Spinal cord (tissue), 10 donors: ENCODE measurements around the gene HS3ST6. TPM values are rescaled to one million over a fixed set of nuclear protein-coding genes. Genes with fewer than 3 reads are reported as not detected.
"Not testable (repeated sequence)": the region's sequence is repeated elsewhere in the genome, so short reads cannot be mapped to it uniquely, and the experiment has no call there.

Experiments used
- DNase-seq, 6 donors: peaks; one replicate each; pipeline versions ENCODE4 v3.0.0 to v3.0.0-alpha.2; 2013 to 2015; ENCODE audit warnings: low spot score in 6 of 6, low read depth in 4 of 6
- H3K27ac ChIP-seq: one replicate; pipeline ENCODE4 v1.5.1; 2013; ENCODE audit warnings: low read depth, low read length, control low read depth
- H3K27me3 ChIP-seq: one replicate; pipeline ENCODE4 v1.6.1; 2013; ENCODE audit warnings: low read length; ENCODE audit not compliant: control insufficient read depth, insufficient read depth
- H3K36me3 ChIP-seq: one replicate; pipeline ENCODE4 v1.6.1; 2013; ENCODE audit warnings: low read length; ENCODE audit not compliant: control insufficient read depth, insufficient read depth
- H3K4me1 ChIP-seq: one replicate; pipeline ENCODE4 v1.6.1; 2013; ENCODE audit warnings: low read length; ENCODE audit not compliant: control insufficient read depth, insufficient read depth
- H3K4me3 ChIP-seq: one replicate; pipeline ENCODE4 v1.5.1; 2013; ENCODE audit warnings: low read depth, low read length, control low read depth
- H3K9me3 ChIP-seq: one replicate; pipeline ENCODE4 v1.6.1; 2013; ENCODE audit warnings: low read length; ENCODE audit not compliant: control insufficient read depth, insufficient read depth
- WGBS: methylation state at CpG from one replicate; pipeline ENCODE4 v1.1.5; 2013; ENCODE audit warnings: missing lambda C conversion rate; ENCODE audit not compliant: insufficient coverage; 5-methylcytosine and 5-hydroxymethylcytosine counted together
- polyA plus RNA-seq, 2 donors: library from polyadenylated mRNA; unstranded; fragments of 120-200 nt; gene quantifications; one replicate each; pipeline ENCODE4 v1.2.1, GENCODE V29; 2013; ENCODE audit not compliant: insufficient read length in 2 of 2
- total RNA-seq, 2 donors: library from RNA; depleted of rRNA in 1 of 2; stranded (reverse); fragments of 120-200 nt in 1 of 2; fragments of >200 nt in 1 of 2; gene quantifications; one replicate each; pipeline versions ENCODE4 v1.2.3 to v1.2.4, GENCODE V29; 2013 to 2014
- donor health status: healthy.

The HS3ST6 gene
- total and polyA plus RNA-seq, 4 donors: not detected

DNA sequence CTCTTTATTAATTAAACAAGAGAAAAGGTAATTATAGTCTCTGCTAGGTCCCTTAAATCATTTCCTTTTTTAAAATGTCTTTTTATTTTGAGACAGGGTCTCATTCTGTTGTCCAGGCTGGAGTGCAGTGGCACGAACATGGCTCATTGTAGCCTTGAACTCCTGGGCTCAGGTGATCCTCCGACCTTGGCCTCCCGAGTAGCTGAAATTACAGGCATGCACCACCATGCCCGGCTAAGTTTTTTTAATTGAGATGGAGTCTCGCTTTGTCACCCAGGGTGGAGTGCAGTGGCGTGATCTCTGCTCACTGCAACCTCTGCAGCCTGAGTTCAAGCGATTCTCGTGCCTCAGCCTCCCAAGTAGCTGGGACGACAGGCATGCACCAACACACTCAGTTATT lies 37.0 kb downstream of the HS3ST6 start:
- H3K27me3 ChIP-seq: peaks cover 12% of the 10 kb centered on the region
- not testable (repeated sequence) for H3K36me3 ChIP-seq, H3K27ac ChIP-seq, H3K4me3 ChIP-seq, H3K4me1 ChIP-seq, H3K9me3 ChIP-seq, DNase-seq
- 66% methylated on average over 4 of the region's 9 CpGs for WGBS

- no peak for DNase-seq
- Histone ChIP-seq H3K36me3 (no peaks in the 10 kb centered on the region), H3K27me3 (peaks cover 12% of the 10 kb centered on the region), H3K27ac (no peak overlapping the region), H3K4me1 (no peaks in the 10 kb centered on the region), H3K4me3 (no peak overlapping the region), H3K9me3 (no peaks in the 10 kb centered on the region)
- 48% methylated on average over 2 of the region's 2 CpGs for WGBS
Observed at GRCh38 chr16:1879477-1879876, 38.7 kb downstream of the HS3ST6 start.

- no peaks in the 10 kb centered on the region for H3K9me3 ChIP-seq
- no peak overlapping the region for H3K4me3 ChIP-seq
- H3K36me3 ChIP-seq: no peaks in the 10 kb centered on the region
- peaks cover 14% of the 10 kb centered on the region for H3K27me3 ChIP-seq
- no peaks in the 10 kb centered on the region for H3K4me1 ChIP-seq
- no CpG with 5 or more reads among the region's 5 CpGs for WGBS
- H3K27ac ChIP-seq: no peak overlapping the region
- DNase-seq: no peak
Observed at GRCh38 chr16:1878256-1878655, 40.0 kb downstream of the HS3ST6 start.

DNA sequence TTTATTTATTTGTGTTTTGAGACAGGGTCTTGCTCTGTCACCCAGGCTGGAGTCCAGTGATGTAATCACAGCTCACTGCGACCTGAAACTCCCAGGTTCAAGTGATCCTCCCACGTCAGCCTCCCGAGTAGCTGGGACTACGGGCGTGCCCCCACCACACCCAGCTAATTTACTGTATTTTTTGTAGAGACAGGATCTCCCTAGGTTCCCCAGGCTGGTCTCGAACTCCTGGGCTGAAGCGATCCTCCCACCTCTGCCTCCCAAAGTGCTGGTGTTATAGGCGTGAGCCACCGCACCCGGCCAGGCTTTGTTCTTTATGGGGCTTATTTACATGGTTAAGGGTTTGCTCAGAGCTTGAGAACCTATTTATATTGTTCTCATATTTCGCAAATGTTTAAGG lies 40.4 kb downstream of the HS3ST6 start:
- H3K4me3 ChIP-seq: no peak overlapping the region
- H3K9me3 ChIP-seq: no peaks in the 10 kb centered on the region
- H3K36me3 ChIP-seq: no peaks in the 10 kb centered on the region
- DNase-seq: no peak
- WGBS: 100% methylated on average over 1 of the region's 11 CpGs
- no peaks in the 10 kb centered on the region for H3K4me1 ChIP-seq
- H3K27me3 ChIP-seq: peaks cover 18% of the 10 kb centered on the region
- H3K27ac ChIP-seq: no peak overlapping the region

DNA sequence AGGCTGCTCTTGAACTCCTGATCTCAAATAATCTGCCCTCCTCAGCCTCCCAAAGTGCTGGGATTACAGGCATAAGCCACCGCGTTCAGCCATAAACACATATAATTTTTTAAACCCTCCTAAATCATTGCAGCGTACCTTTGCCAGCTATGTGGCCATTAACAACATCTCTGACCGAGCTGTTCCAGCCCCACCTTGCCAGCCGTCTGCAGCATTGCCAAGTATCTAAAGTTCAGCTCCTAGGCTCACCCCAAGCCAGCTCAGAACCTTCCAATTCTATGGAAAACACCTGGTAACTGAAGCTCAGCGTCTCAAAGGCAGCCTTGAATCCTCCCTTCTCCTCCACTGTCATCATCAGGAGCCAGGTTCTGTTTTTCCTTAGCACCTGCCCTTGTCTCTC lies 41.1 kb downstream of the HS3ST6 start:
- WGBS: 59% methylated on average over 6 of the region's 6 CpGs
- no peak for DNase-seq
- H3K4me3 ChIP-seq: no peak overlapping the region
- peaks cover 25% of the 10 kb centered on the region for H3K27me3 ChIP-seq
- no peak overlapping the region for H3K27ac ChIP-seq
- H3K4me1 ChIP-seq: peaks cover 5% of the 10 kb centered on the region
- no peaks in the 10 kb centered on the region for H3K36me3 ChIP-seq
- H3K9me3 ChIP-seq: no peaks in the 10 kb centered on the region

- H3K27ac ChIP-seq: no peak overlapping the region
- DNase-seq: no peak
- H3K36me3 ChIP-seq: no peaks in the 10 kb centered on the region
- peaks cover 6% of the 10 kb centered on the region for H3K4me1 ChIP-seq
- H3K4me3 ChIP-seq: no peak overlapping the region
- 85% methylated on average over 6 of the region's 7 CpGs for WGBS
- no peaks in the 10 kb centered on the region for H3K9me3 ChIP-seq
- H3K27me3 ChIP-seq: peaks cover 29% of the 10 kb centered on the region
Observed at GRCh38 chr16:1876468-1876867, 41.7 kb downstream of the HS3ST6 start.

DNA sequence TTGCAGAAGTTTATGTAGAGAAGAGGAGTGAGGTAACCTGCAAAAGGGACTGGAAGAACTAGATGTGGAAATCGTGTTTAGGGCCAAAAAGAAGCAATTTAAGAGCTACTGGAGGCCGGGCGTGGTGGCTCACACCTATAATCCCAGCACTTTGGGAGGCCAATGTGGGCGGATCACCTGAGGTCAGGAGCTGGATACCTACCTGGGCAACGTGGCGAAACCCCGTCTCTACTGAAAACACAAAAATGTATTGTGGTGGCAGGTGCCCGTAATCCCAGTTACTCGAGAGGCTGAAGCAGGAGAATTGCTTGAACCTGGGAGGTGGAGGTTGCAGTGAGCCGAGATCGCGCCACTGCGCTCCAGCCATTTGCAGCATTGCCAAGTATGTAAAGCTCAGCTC lies 42.1 kb downstream of the HS3ST6 start:
- not testable (repeated sequence) for H3K9me3 ChIP-seq, H3K4me3 ChIP-seq, H3K27ac ChIP-seq, DNase-seq, H3K4me1 ChIP-seq, H3K36me3 ChIP-seq
- WGBS: 90% methylated on average over 11 of the region's 13 CpGs
- H3K27me3 ChIP-seq: peaks cover 29% of the 10 kb centered on the region

DNA sequence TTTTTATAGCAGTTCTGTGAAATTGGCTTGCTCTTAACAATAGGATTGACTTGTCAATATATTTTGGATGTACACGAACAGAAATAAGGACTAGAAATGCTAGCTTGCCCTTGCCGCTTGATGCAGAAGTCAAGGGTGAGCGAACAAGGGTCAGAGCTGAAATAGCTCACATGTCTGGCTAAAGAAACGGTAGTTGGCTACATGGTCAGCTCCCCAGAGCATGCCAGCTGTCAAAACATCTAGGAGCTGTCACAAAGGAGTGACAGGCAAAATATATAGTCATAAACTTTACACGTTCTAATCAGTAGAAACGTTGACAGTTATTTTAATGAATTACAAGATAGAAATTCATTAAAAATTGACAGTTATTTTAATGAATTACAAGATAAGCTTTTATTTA lies 43.4 kb downstream of the HS3ST6 start:
- WGBS: 49% methylated on average over 4 of the region's 6 CpGs
- no peaks in the 10 kb centered on the region for H3K36me3 ChIP-seq
- no peak overlapping the region for H3K4me3 ChIP-seq
- DNase-seq: no peak
- no peaks in the 10 kb centered on the region for H3K9me3 ChIP-seq
- peaks cover 6% of the 10 kb centered on the region for H3K4me1 ChIP-seq
- H3K27me3 ChIP-seq: peaks cover 28% of the 10 kb centered on the region
- no peak overlapping the region for H3K27ac ChIP-seq

DNA sequence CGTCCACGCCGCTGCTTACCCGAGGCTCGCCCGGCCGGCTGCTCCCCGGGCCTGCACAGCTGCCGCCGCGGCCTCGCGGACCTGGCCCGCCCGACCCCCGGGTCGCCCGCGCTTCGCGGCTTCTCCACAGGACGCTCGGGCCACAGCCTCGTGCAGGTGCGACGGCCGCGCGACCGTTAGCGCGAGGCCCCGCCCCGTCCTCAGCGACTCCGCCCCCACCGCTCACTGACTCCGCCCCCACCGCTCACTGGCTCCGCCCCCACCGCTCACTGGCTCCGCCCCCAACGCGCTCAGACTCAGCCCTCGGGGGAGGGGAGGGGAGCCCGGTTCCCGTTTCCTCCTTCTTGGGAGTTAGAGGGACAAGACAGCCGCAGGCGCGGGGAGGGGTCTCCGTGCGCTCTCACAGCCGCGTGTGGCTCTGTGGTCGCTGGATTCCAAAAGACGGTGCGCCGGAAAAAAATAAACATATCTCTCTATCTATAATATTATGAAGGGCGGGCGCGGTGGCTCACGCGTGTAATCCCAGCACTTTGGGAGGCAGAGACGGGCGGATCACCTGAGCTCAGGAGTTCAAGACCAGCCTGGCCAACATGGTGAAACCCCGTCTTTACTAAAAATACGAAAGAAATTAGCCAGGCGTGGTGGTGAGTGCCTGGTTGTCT lies 46.1 kb downstream of the HS3ST6 start, which contains the start of gene MEIOB:
Gene MEIOB, minus strand, starts transcription at position 191 of the 662 bp plus-strand sequence. CDS start 3,989 bp downstream, outside the sequence.
- peak in 2 of 6 donors; percentile 32 to 52 for DNase-seq
- Histone ChIP-seq H3K9me3 (no peaks in the 10 kb centered on the region), H3K36me3 (no peaks in the 10 kb centered on the region), H3K4me1 (peaks cover 6% of the 10 kb centered on the region), H3K27ac (no peak within 1 kb of the TSS), H3K27me3 (peaks cover 22% of the 10 kb centered on the region), H3K4me3 (no peak within 1 kb of the TSS)
- WGBS: 2% methylated on average over 49 of the region's 68 CpGs

- 41% methylated on average over 2 of the region's 9 CpGs for WGBS
- no peak for DNase-seq
- Histone ChIP-seq H3K9me3 (no peaks in the 10 kb centered on the region), H3K27me3 (peaks cover 19% of the 10 kb centered on the region), H3K36me3 (no peaks in the 10 kb centered on the region), H3K4me1 (peaks cover 6% of the 10 kb centered on the region), H3K27ac (no peak overlapping the region), H3K4me3 (no peak overlapping the region)
Observed at GRCh38 chr16:1870365-1871082, 47.7 kb downstream of the HS3ST6 start.
